Lower lobe of right lung (tissue), 2 donors: ENCODE results near the gene ANKMY1. TPM values are rescaled to one million over a fixed set of nuclear protein-coding genes. Genes with fewer than 3 reads are reported as not detected.

Source experiments
- ATAC-seq, 2 donors: fragments of 200-7000 bp; cut with Tn5 transposase; one replicate each; pipeline ENCODE4 v1.9.1; 2020 to 2022; ENCODE audit warnings: mild to moderate bottlenecking in 2 of 2, moderate library complexity in 2 of 2
- DNase-seq: peaks from one replicate; pipeline ENCODE4 v3.0.0-alpha.2; 2020
- H3K27ac ChIP-seq: fragments of 200-600 bp; one replicate; pipeline ENCODE4 v1.8.0; 2022
- H3K27me3 ChIP-seq: fragments of 200-600 bp; one replicate; pipeline ENCODE4 v1.8.0; 2022; ENCODE audit warnings: low read depth
- H3K36me3 ChIP-seq: fragments of 200-600 bp; one replicate; pipeline ENCODE4 v1.8.0; 2022; ENCODE audit warnings: mild to moderate bottlenecking
- H3K4me1 ChIP-seq: fragments of 200-600 bp; one replicate; pipeline ENCODE4 v1.8.0; 2022
- H3K4me3 ChIP-seq: fragments of 200-600 bp; one replicate; pipeline ENCODE4 v1.8.0; 2022; ENCODE audit warnings: mild to moderate bottlenecking
- H3K9me3 ChIP-seq: fragments of 200-600 bp; one replicate; pipeline ENCODE4 v1.8.0; 2022
- CTCF ChIP-seq: fragments of 200-600 bp; IDR thresholded peaks from one replicate; pipeline ENCODE4 v1.8.0; 2022; ENCODE audit warnings: antibody characterized with exemption, mild to moderate bottlenecking
- intact Hi-C: fragments of 100-400 bp; cut with DNase I; formaldehyde crosslinking; loops from one replicate; pipeline ENCODE4 v1.11.0; 2022
- total RNA-seq: library from RNA; stranded (reverse); fragmentation: NEBNext Ultra II Directional; extraction: Animal tissue kit (Norgen Biotek cat#: 25700); gene quantifications from one replicate; pipeline ENCODE4 v1.2.1, GENCODE V29; 2021
- donor health status: DM: no; HTN: yes; CAD: no; lungs with severe emphysema.

Gene ANKMY1
- total RNA-seq, 1 donor from 2014 or later, result 29.3 TPM

GRCh38 chr2:240603846-240604245 lies 46.1 kb upstream of the ANKMY1 start:
- Histone ChIP-seq H3K9me3 (no peaks in the 10 kb centered on the region), H3K4me1 (peaks cover 10% of the 10 kb centered on the region), H3K4me3 (no peak overlapping the region), H3K36me3 (peaks cover 15% of the 10 kb centered on the region), H3K27ac (no peak overlapping the region), H3K27me3 (no peaks in the 10 kb centered on the region)
- no peak for TF ChIP-seq CTCF
- ATAC-seq (peak in 1 of 2 donors; percentile 3), DNase-seq (no peak)
- intact Hi-C loops, result no loop called here

GRCh38 chr2:240603081-240603835 lies 45.5 kb upstream of the ANKMY1 start:
- ATAC-seq (no peak), DNase-seq (peak; percentile 34)
- Histone ChIP-seq H3K36me3 (peaks cover 21% of the 10 kb centered on the region), H3K4me1 (peaks cover 10% of the 10 kb centered on the region), H3K27me3 (no peaks in the 10 kb centered on the region), H3K27ac (no peak overlapping the region), H3K9me3 (no peaks in the 10 kb centered on the region), H3K4me3 (no peak overlapping the region)
- TF ChIP-seq CTCF, result no peak
- intact Hi-C loops, result no loop called here

- intact Hi-C loops, result no loop called here
- Histone ChIP-seq H3K36me3 (peaks cover 28% of the 10 kb centered on the region), H3K27ac (no peak overlapping the region), H3K4me3 (no peak overlapping the region), H3K9me3 (no peaks in the 10 kb centered on the region), H3K4me1 (peaks cover 10% of the 10 kb centered on the region), H3K27me3 (no peaks in the 10 kb centered on the region)
- peak; percentile 35 for DNase-seq
- TF ChIP-seq CTCF, result no peak
- ATAC-seq, result no peak
Measured at GRCh38 chr2:240602266-240603050, 44.7 kb upstream of the ANKMY1 start.

- TF ChIP-seq CTCF, result no peak
- intact Hi-C loops, result no loop called here
- no peak for ATAC-seq
- Histone ChIP-seq H3K4me3 (no peak overlapping the region), H3K9me3 (no peaks in the 10 kb centered on the region), H3K4me1 (peaks cover 10% of the 10 kb centered on the region), H3K27me3 (no peaks in the 10 kb centered on the region), H3K27ac (no peak overlapping the region), H3K36me3 (peaks cover 35% of the 10 kb centered on the region)
- peak; percentile 27 for DNase-seq
Measured at GRCh38 chr2:240601831-240602160, 44.0 kb upstream of the ANKMY1 start.

- peaks cover 39% of the 10 kb centered on the region for H3K36me3 ChIP-seq
- intact Hi-C loops, result no loop called here
Measured at GRCh38 chr2:240601061-240601830, 43.5 kb upstream of the ANKMY1 start.

More at GRCh38 chr2:240601061-240601830, 43.5 kb upstream of the ANKMY1 start:
- Histone ChIP-seq H3K9me3 (no peaks in the 10 kb centered on the region), H3K4me3 (no peak overlapping the region), H3K27me3 (no peaks in the 10 kb centered on the region), H3K27ac (no peak overlapping the region), H3K4me1 (peaks cover 10% of the 10 kb centered on the region)
- no peak for ATAC-seq
- TF ChIP-seq CTCF, result no peak
- DNase-seq, result peak; percentile 34
